ENCODE results near the gene B4GALT6. TPM values are rescaled to one million over a fixed set of nuclear protein-coding genes. Genes with fewer than 3 reads are reported as not detected.

B4GALT6 gene
- total and polyA plus RNA-seq, 10 of the 15 experiments (the other 5 are each of a cell fraction or from before 2014, with no cell fraction given) = 11.9 to 47.4 (median 18.0) TPM

GRCh38 chr18:31649978-31650719 is 34.2 kb downstream of the B4GALT6 start:
- BruUV-seq (replicated peaks) = no TSS peak
- Histone ChIP-seq H3K4me2 (ENCODE audit: control insufficient read depth, insufficient read depth) (peak overlapping the region; percentile 58), H3K79me2 (ENCODE audit: control insufficient read depth, insufficient read depth, low read length) (peaks cover 50% of the 10 kb centered on the region), H3K4me1 (ENCODE audit: control insufficient read depth, insufficient read depth, low read length) (peaks cover 73% of the 10 kb centered on the region), H3K27me3 (replicated peaks in 1 of 2; ENCODE audit: control insufficient read depth in 2 of 2, insufficient read depth in 2 of 2, low read length in 1 of 2) (no peaks in the 10 kb centered on the region), H3K9me3 (replicated peaks; ENCODE audit: control insufficient read depth, insufficient read depth, low read length) (no peaks in the 10 kb centered on the region), H3K27ac (ENCODE audit: control insufficient read depth, insufficient read depth) (peak overlapping the region; percentile 88), H3K36me3 (ENCODE audit: control insufficient read depth in 2 of 2, insufficient read depth in 2 of 2, low read length in 1 of 2) (no peaks in the 10 kb centered on the region; a peak in 1 of 4 replicates), H3K4me3 (0 out of 2 replicates have a peak overlapping the region, but pooled peaks have one; percentile 25), H4K20me1 (ENCODE audit: control insufficient read depth, insufficient read depth) (no peaks in the 10 kb centered on the region), H2AFZ (ENCODE audit: control insufficient read depth, low read depth, low read length) (peak overlapping the region; percentile 63), H3K9ac (ENCODE audit: control insufficient read depth, insufficient read depth, low read length) (peak overlapping the region; percentile 17)
- SMC1A ChIA-PET (ENCODE audit: uncharacterized antibody, unreplicated experiment) = interaction anchor here (0.8 to 10.7 kb wide), 17 partner anchors 8 to 90 kb away, joined by 3 to 169 read pairs (median 4); partner anchors contain the start of gene B4GALT6
- intact Hi-C loops (cut with micrococcal nuclease; ENCODE audit: unreplicated experiment) (loop anchor here (1.0 to 10.0 kb wide), 3 partner anchors 8 to 385 kb away; no protein-coding TSS in a partner anchor), in situ Hi-C loops (cut with MboI) (no loop called here)
- 8% methylated on average over 4 of the region's 4 CpGs for WGBS (ENCODE audit: insufficient coverage, insufficient replicate concordance, low lambda C conversion rate, missing lambda C conversion rate)
- POLR2A ChIA-PET = interaction anchor here (0.6 to 4.3 kb wide), 15 partner anchors 8 to 151 kb away, joined by 3 to 28 read pairs (median 4); partner anchors contain the start of gene B4GALT6
- DNase-seq (ENCODE audit: low read depth, low spot score) = no peak
- RAD21 ChIA-PET (ENCODE audit: unreplicated experiment) = interaction anchor here (1.0 to 11.8 kb wide), 14 partner anchors 8 to 292 kb away, joined by 3 to 168 read pairs (median 4); partner anchors contain the start of genes B4GALT6 and TRAPPC8
- no peak for FAIRE-seq
- CTCF ChIA-PET = interaction anchor here (0.7 to 10.0 kb wide), 11 partner anchors 8 to 226 kb away, joined by 3 to 135 read pairs (median 5); partner anchors contain the start of gene B4GALT6
- peak; percentile 69 for ATAC-seq
- no peak for TF ChIP-seq CEBPB (IDR thresholded peaks at IDR 0.05; ENCODE audit: borderline replicate concordance in 1 of 2, low read depth in 2 of 2, low read length in 2 of 2)
- no peak for TF ChIP-seq USF1 (IDR thresholded peaks at IDR 0.05; ENCODE audit: borderline replicate concordance, extremely low read length, insufficient read depth, low read depth, low read length)
- TF ChIP-seq PML (IDR thresholded peaks at IDR 0.05; ENCODE audit: low read length) = no peak
- TF ChIP-seq NFXL1 (IDR thresholded peaks at IDR 0.05; ENCODE audit: borderline replicate concordance) = no peak
- TF ChIP-seq PAX8 (IDR thresholded peaks at IDR 0.05) = no peak
- TF ChIP-seq, protein P1, sequence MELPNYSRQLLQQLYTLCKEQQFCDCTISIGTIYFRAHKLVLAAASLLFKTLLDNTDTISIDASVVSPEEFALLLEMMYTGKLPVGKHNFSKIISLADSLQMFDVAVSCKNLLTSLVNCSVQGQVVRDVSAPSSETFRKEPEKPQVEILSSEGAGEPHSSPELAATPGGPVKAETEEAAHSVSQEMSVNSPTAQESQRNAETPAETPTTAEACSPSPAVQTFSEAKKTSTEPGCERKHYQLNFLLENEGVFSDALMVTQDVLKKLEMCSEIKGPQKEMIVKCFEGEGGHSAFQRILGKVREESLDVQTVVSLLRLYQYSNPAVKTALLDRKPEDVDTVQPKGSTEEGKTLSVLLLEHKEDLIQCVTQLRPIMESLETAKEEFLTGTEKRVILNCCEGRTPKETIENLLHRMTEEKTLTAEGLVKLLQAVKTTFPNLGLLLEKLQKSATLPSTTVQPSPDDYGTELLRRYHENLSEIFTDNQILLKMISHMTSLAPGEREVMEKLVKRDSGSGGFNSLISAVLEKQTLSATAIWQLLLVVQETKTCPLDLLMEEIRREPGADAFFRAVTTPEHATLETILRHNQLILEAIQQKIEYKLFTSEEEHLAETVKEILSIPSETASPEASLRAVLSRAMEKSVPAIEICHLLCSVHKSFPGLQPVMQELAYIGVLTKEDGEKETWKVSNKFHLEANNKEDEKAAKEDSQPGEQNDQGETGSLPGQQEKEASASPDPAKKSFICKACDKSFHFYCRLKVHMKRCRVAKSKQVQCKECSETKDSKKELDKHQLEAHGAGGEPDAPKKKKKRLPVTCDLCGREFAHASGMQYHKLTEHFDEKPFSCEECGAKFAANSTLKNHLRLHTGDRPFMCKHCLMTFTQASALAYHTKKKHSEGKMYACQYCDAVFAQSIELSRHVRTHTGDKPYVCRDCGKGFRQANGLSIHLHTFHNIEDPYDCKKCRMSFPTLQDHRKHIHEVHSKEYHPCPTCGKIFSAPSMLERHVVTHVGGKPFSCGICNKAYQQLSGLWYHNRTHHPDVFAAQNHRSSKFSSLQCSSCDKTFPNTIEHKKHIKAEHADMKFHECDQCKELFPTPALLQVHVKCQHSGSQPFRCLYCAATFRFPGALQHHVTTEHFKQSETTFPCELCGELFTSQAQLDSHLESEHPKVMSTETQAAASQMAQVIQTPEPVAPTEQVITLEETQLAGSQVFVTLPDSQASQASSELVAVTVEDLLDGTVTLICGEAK (IDR thresholded peaks at IDR 0.05; ENCODE audit: borderline replicate concordance) = no peak
- no peak for TF ChIP-seq STAT3 (IDR thresholded peaks at IDR 0.05; ENCODE audit: low read depth, low read length)
- peak; percentile 81; the same call in 1 of the 2 replicates for TF ChIP-seq ZNF687 (IDR thresholded peaks at IDR 0.05)
- TF ChIP-seq SMARCA5 (IDR thresholded peaks at IDR 0.05) = no peak
- peak; percentile 73 for TF ChIP-seq DPF2 (IDR thresholded peaks at IDR 0.05)
- no peak for TF ChIP-seq ZNF217 (IDR thresholded peaks at IDR 0.05)
- no peak for TF ChIP-seq ZZZ3 (IDR thresholded peaks at IDR 0.05; ENCODE audit: control insufficient read depth, insufficient read length, low read depth)
- peak; percentile 40 for TF ChIP-seq HDGF (IDR thresholded peaks at IDR 0.05)
- TF ChIP-seq MEF2B (IDR thresholded peaks at IDR 0.05; ENCODE audit: partially characterized antibody, poor library complexity, severe bottlenecking) = peak; percentile 47
